A673 (cell line): ENCODE measurements around the gene SLC12A7.

Source experiments
- CTCF ChIP-seq: fragments of 300-800, 200-600 bp; sonication (generic); conservative IDR thresholded peaks from 2 replicates; pipeline ENCODE4 v1.5.1; 2017; ENCODE audit warnings: low read depth, mild to moderate bottlenecking, antibody characterized with exemption, low read length, moderate library complexity, mixed read lengths
- EZH2 ChIP-seq: fragments of 200-600 bp; sonication (generic); IDR thresholded peaks from 2 replicates; pipeline ENCODE4 v1.6.1; 2017; ENCODE audit warnings: borderline replicate concordance, low read depth, mild to moderate bottlenecking, mixed read lengths, antibody characterized with exemption, low read length; ENCODE audit not compliant: poor library complexity, severe bottlenecking

- no peak for TF ChIP-seq CTCF
- TF ChIP-seq EZH2, result no peak
Measured at GRCh38 chr5:1059884-1060263, 52.0 kb downstream of the SLC12A7 start.
